ENCODE measurements around the gene WFIKKN1. TPM values are rescaled to one million over a fixed set of nuclear protein-coding genes. Genes with fewer than 3 reads are reported as not detected.

Gene WFIKKN1
- total and polyA plus RNA-seq, 2 of the 4 experiments (the other 2 are of a cell fraction), result 0.10 TPM; not detected in 1

- intact Hi-C loops (cut with micrococcal nuclease) (no loop called here), in situ Hi-C loops (cut with MboI; ENCODE audit: low sequenced_read_pairs) (loop anchor here (10.0 kb wide), 1 partner anchor 250 kb away; the partner anchor contains the start of gene NME4), dilution Hi-C loops (cut with HindIII; ENCODE audit: low sequenced_read_pairs, unreplicated experiment) (no loop called here)
- no peaks in the 10 kb centered on the region for H3K36me3 ChIP-seq (ENCODE audit: control insufficient read depth, insufficient read depth, low read length)
- H3K4me3 ChIP-seq (ENCODE audit: insufficient read depth, low read depth, low read length), result no peak overlapping the region
- H3K4me2 ChIP-seq (ENCODE audit: low read depth, low read length), result no peak overlapping the region
- ChIA-PET CTCF (no interaction called here), POLR2A (ENCODE audit: unreplicated experiment) (interaction anchor here (1.2 kb wide), 1 partner anchor 52 kb away, joined by 20 read pairs; no protein-coding TSS in a partner anchor)
- WGBS, 2 experiments (ENCODE audit: extremely low coverage in 2 of 2, insufficient read length in 1 of 2), result no CpG with 5 or more reads among the region's 12 CpGs
- peaks cover 9 to 54% of the 10 kb centered on the region in 2 experiments; a peak in 3 of 4 replicates for H3K79me1 ChIP-seq (ENCODE audit: low read depth in 1 of 2, low read length in 2 of 2)
- no peak overlapping the region for H3K56ac ChIP-seq (ENCODE audit: extremely low read depth, insufficient read depth, low read length)
- H3K14ac ChIP-seq (replicated peaks; ENCODE audit: low read depth, low read length), result no peak overlapping the region
- no peak overlapping the region for H3K23ac ChIP-seq (ENCODE audit: low read depth, low read length)
- no peak overlapping the region for H3K27ac ChIP-seq (ENCODE audit: insufficient read depth, low read length)
- H4K91ac ChIP-seq (ENCODE audit: insufficient read depth, low read depth, low read length), result no peak overlapping the region
- H2AFZ ChIP-seq (replicated peaks; ENCODE audit: low read length, poor library complexity), result no peak overlapping the region
- H2BK5ac ChIP-seq (ENCODE audit: low read depth, low read length, poor library complexity, severe bottlenecking), result no peak overlapping the region
- no peak overlapping the region for H2AK5ac ChIP-seq (ENCODE audit: low read depth, low read length)
- no peak overlapping the region for H2BK15ac ChIP-seq (ENCODE audit: low read depth, low read length)
- no peak for TF ChIP-seq BHLHE40 (IDR thresholded peaks at IDR 0.05; ENCODE audit: low read depth, low read length)
- TF ChIP-seq CHD1 (IDR thresholded peaks at IDR 0.05; ENCODE audit: low read depth, low read length), result no peak
- TF ChIP-seq RFX5 (IDR thresholded peaks at IDR 0.05; ENCODE audit: low read depth, low read length), result no peak
- no peak for TF ChIP-seq RAD21 (IDR thresholded peaks at IDR 0.05; ENCODE audit: low read length)
- TF ChIP-seq MXI1 (IDR thresholded peaks at IDR 0.05; ENCODE audit: borderline replicate concordance, low read depth, low read length), result no peak
- TF ChIP-seq CEBPB (IDR thresholded peaks at IDR 0.05; ENCODE audit: low read depth, low read length), result no peak
- TF ChIP-seq MAFK (IDR thresholded peaks at IDR 0.05; ENCODE audit: low read depth, low read length), result no peak
- TF ChIP-seq POLR2A (IDR thresholded peaks at IDR 0.05; ENCODE audit: low read depth, low read length), result no peak
- TF ChIP-seq ELK1 (IDR thresholded peaks at IDR 0.05; ENCODE audit: borderline replicate concordance, low read depth, low read length), result no peak
- no peak for TF ChIP-seq RCOR1 (IDR thresholded peaks at IDR 0.05; ENCODE audit: insufficient replicate concordance, low read length)
- no peak for TF ChIP-seq FOS (IDR thresholded peaks at IDR 0.05; ENCODE audit: low read depth, low read length)
- no peak for TF ChIP-seq MAZ (IDR thresholded peaks at IDR 0.05; ENCODE audit: borderline replicate concordance, low read depth, low read length)
- no peak for TF ChIP-seq CTCF (conservative IDR thresholded peaks at IDR 0.05; ENCODE audit: low read depth, low read length)
- no peak for TF ChIP-seq USF2 (IDR thresholded peaks at IDR 0.05; ENCODE audit: low read depth, low read length)
- no peak for TF ChIP-seq SMC3 (IDR thresholded peaks at IDR 0.05; ENCODE audit: low read depth, low read length)
- no peak overlapping the region for H4K5ac ChIP-seq (ENCODE audit: low read depth, low read length)
- no peaks in the 10 kb centered on the region for H3K9me3 ChIP-seq (ENCODE audit: control insufficient read depth, insufficient read depth, low read length)
- H3K4ac ChIP-seq (ENCODE audit: low read depth, low read length), result no peak overlapping the region
- H3K27me3 ChIP-seq (ENCODE audit: control insufficient read depth, insufficient read depth, low read length), result no peaks in the 10 kb centered on the region
- DNase-seq (no peak), ATAC-seq (ENCODE audit: low read depth) (no peak)
- no peak overlapping the region for H4K8ac ChIP-seq (ENCODE audit: low read depth in 2 of 2, low read length in 2 of 2)
- H3K9me1 ChIP-seq (ENCODE audit: insufficient read depth, low read length), result peaks cover 8% of the 10 kb centered on the region; the same call in 1 of the 2 replicates
- no peak overlapping the region for H2AK9ac ChIP-seq (replicated peaks; ENCODE audit: low read depth, low read length, poor library complexity)
- no TSS peak for BruUV-seq (replicated peaks)
- H3K18ac ChIP-seq (ENCODE audit: low read depth, low read length), result no peak overlapping the region
- H2BK120ac ChIP-seq (ENCODE audit: low read depth, low read length), result no peak overlapping the region
- no peak overlapping the region for H2BK20ac ChIP-seq (ENCODE audit: low read depth, low read length)
- no peak overlapping the region for H3K9ac ChIP-seq (ENCODE audit: low read depth, low read length)
- peaks cover 16% of the 10 kb centered on the region for H3K4me1 ChIP-seq (ENCODE audit: control insufficient read depth, insufficient read depth, low read length)
- H4K20me1 ChIP-seq (ENCODE audit: insufficient read depth, low read length), result no peaks in the 10 kb centered on the region; the same call in 1 of the 2 replicates
These were observed 13.8 kb downstream of the WFIKKN1 start for GRCh38 chr16:644556-644955.
